ENCODE measurements around the gene ACOT11. TPM values are rescaled to one million over a fixed set of nuclear protein-coding genes. Genes with fewer than 3 reads are reported as not detected.
"Not testable (repeated sequence)": the region's sequence is repeated elsewhere in the genome, so short reads cannot be mapped to it uniquely, and the experiment has no call there.

Gene ACOT11
- total RNA-seq, 2 experiments from 2014 or later: 1.0 to 1.3 TPM

GRCh38 chr1:54615531-54616279, 67.7 kb downstream of the ACOT11 start:
- no peaks in the 10 kb centered on the region for H3K36me3 Mint-ChIP-seq
- H3K9me3 Mint-ChIP-seq: no peaks in the 10 kb centered on the region
- no peak overlapping the region for H3K4me3 Mint-ChIP-seq
- no peaks in the 10 kb centered on the region for H3K4me1 Mint-ChIP-seq
- DNase-seq: no peak
- no peak overlapping the region for H3K27ac Mint-ChIP-seq
- no peaks in the 10 kb centered on the region for H3K27me3 Mint-ChIP-seq

- Mint-ChIP-seq H3K9me3 (no peaks in the 10 kb centered on the region), H3K4me1 (no peaks in the 10 kb centered on the region)
- no peak for DNase-seq
Observed at GRCh38 chr1:54619749-54620148, 71.7 kb downstream of the ACOT11 start.

DNA sequence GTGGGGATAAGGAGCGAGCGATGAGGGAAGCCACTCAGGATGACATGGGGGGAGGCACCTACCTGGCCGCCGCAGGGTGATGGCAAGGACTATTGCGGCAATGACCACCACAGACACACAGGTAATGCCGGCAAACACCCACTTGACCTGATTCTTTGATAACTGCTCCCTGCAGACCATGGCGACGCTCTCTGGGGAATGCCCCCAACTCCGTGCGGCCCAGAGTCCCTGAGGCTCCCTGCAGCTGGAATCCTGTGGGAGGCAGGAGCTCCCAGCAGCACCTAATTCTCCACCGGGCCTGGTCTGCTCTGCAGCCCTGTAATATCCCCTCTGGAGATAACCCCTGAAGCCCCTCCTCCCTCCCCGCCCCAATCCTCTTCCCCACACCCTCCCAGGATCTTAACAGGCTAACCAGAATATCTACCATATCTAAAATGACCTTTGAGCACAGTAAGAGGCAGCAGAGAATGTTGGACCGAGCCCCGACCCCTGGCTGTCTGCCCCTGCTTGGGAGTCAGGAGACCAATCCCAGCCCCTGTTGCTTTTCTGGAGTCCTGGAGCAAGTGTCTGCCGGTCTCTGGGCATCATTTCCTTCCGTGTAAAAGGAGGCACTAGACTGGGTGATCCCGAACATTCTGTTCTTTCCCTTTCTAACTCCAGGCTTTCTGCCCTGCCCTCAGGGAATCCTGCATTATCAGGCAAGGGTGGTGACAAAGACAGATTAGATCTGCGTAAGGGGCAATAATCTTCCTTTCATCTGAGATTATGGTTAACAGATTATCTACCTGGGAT, 75.4 kb downstream of the ACOT11 start, which contains the start of gene FAM151A:
FAM151A (minus strand) TSS at position 310 of the 792 bp plus-strand sequence; CDS start at position 180, 130 bp downstream.
- H3K27ac Mint-ChIP-seq: no peak within 1 kb of the TSS
- H3K36me3 Mint-ChIP-seq: no peaks in the 10 kb centered on the region
- no peak for DNase-seq
- H3K4me1 Mint-ChIP-seq: no peaks in the 10 kb centered on the region
- H3K4me3 Mint-ChIP-seq: no peak within 1 kb of the TSS
- no peaks in the 10 kb centered on the region for H3K9me3 Mint-ChIP-seq
- H3K27me3 Mint-ChIP-seq: no peaks in the 10 kb centered on the region

More at GRCh38 chr1:54619749-54620148, 71.7 kb downstream of the ACOT11 start:
- Mint-ChIP-seq H3K36me3 (no peaks in the 10 kb centered on the region), H3K4me3 (no peak overlapping the region), H3K27ac (no peak overlapping the region), H3K27me3 (no peaks in the 10 kb centered on the region)

DNA sequence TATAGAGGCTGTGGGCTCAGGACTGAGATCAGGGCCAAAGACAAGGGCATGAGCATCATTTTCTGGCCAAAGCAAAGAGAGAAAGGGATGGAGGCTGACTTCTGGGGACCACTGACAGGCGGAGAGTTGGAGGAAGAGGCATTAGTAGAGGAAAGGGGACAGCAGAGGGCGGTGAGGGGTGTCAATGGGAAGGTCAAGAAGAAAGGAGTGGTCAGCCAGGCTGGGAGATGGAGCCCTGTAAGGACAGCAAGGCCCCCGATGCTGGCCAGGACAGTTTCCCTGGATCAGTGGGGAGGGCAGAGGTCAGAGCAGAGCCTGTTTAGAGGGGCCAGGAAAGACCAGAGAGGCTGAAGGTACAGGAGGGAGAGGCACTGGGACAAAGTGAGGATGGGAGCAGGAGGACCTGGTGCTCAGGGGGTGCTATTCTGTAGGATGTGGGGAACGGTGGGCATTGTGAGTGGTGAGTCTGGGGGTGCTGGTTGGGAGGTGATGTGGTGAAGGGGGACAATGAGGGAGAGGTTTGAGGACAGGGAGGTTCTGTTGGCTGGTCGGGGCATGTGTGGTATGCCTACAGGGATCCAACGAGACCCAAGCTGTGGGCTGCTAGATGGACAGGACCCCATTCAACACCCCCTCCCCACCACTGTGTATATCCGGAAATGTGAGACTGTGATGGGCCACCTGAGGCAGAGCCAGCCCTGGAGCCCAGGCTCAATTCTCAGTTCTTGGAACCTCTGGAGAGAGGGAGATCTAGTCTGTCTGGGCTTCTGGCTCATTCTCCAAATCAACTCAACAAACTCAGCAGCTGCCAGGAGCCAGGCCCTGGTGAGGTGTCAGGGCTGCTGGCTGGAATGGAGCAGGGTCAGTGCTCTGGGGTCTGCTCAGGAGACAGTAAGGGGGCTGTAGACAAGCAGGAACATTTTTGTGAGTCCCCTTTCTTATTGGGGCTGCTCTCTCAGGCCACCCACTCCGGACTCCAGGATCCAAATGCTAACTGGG, 76.7 kb downstream of the ACOT11 start:
- H3K36me3 Mint-ChIP-seq: no peaks in the 10 kb centered on the region
- H3K4me3 Mint-ChIP-seq: no peak overlapping the region
- no peak overlapping the region for H3K27ac Mint-ChIP-seq
- no peaks in the 10 kb centered on the region for H3K4me1 Mint-ChIP-seq
- DNase-seq: no peak
- no peaks in the 10 kb centered on the region for H3K27me3 Mint-ChIP-seq
- no peaks in the 10 kb centered on the region for H3K9me3 Mint-ChIP-seq

DNA sequence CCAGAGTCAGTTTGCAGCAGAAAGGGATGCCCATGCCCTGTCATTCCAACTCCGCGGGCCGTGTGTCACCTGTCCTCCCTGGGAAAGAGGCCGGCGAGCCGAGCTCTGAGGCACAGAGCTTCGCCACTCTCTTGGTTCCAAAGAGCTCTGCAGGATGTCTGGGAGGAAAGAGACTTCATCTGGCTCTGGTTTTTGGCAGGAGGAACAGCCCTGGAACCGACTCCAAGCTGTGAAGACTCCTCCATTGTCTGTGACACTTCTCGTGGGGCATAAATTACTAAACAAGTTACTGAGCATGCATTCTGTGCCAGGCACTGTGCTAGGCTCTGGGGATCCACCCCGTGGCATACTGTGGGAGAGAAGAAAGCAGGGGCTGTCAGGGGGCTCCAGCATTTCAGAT, 79.2 kb downstream of the ACOT11 start:
- Mint-ChIP-seq H3K27me3 (no peaks in the 10 kb centered on the region), H3K4me1 (no peaks in the 10 kb centered on the region), H3K27ac (no peak overlapping the region), H3K9me3 (no peaks in the 10 kb centered on the region), H3K4me3 (no peak overlapping the region), H3K36me3 (no peaks in the 10 kb centered on the region)
- no peak for DNase-seq

DNA sequence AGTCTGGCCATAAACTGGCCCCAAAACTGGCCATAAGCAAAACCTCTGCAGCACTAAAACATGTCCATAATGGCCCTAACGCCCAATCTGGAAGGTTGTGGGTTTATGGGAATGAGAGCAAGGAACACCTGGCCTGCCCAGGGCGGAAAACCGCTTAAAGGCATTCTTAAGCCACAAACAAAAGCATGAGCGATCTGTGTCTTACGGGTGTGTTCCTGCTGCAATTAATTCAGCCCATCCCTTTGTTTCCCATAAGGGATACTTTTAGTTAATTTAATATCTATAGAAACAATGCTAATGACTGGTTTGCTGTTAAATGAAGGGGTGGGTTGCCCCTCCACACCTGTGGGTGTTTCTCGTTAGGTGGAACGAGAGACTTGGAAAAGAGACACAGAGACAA, 87.8 kb downstream of the ACOT11 start:
- not testable (repeated sequence) for DNase-seq, H3K4me1 Mint-ChIP-seq

GRCh38 chr1:54636461-54637446, 88.7 kb downstream of the ACOT11 start:
- not testable (repeated sequence) for H3K27me3 Mint-ChIP-seq

More for the DNA sequence above, 87.8 kb downstream of the ACOT11 start:
- not testable (repeated sequence) for H3K27ac Mint-ChIP-seq, H3K4me3 Mint-ChIP-seq, H3K36me3 Mint-ChIP-seq, H3K27me3 Mint-ChIP-seq, H3K9me3 Mint-ChIP-seq

GRCh38 chr1:54640361-54640760, 92.3 kb downstream of the ACOT11 start:
- Mint-ChIP-seq H3K4me3 (no peak overlapping the region), H3K4me1 (no peaks in the 10 kb centered on the region), H3K9me3 (peaks cover 8% of the 10 kb centered on the region), H3K36me3 (no peaks in the 10 kb centered on the region), H3K27ac (no peak overlapping the region), H3K27me3 (no peaks in the 10 kb centered on the region)
- DNase-seq: no peak

More at GRCh38 chr1:54636461-54637446, 88.7 kb downstream of the ACOT11 start:
- not testable (repeated sequence) for H3K36me3 Mint-ChIP-seq, H3K4me1 Mint-ChIP-seq, H3K9me3 Mint-ChIP-seq, H3K27ac Mint-ChIP-seq, DNase-seq, H3K4me3 Mint-ChIP-seq

DNA sequence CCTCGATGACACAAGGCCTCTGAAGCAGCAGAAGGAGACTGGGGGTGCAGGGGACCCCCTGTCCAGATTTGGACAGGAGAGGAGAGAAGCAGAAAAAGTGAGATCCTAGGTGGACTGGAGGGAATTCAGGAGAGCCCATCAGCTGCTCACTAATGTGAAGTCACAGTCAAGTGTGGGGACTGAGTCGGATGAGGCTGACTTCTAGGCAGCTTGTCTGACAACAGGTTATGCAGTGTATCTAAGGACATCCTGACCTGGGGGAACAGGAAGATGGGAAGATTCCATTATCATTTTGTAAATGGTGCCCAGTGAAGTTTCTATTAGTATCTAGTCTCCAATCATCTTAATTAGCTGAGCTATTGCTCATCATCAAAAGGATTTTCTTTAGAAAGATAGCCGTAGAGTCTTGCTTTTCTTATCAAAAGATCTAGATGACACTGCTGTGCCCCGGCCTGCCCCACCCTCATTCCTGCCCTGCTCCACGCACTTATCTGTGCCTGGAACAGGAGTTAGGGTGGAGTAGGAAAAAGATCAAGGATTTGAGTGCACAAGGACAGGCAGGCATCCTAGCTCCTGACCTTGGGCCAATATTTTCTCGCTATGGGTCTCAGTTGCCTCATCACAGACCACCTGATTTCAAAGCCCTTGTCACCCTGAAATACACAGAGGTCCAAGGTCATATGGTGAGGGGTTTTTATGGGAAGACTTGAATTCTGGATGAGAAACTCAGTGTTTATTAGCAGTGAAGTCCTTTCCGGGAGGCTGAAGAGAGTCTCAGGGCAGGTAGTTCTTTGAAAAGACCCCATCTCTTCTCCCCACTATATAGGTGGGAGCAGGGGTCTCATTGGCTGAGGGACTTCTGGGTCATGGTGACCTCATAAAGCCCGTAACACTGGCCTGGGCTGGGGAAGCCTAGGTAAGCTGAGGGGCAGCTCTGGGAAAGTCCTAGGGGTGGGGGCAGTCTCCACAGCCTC, 93.1 kb downstream of the ACOT11 start, which contains the start of gene MROH7:
MROH7 (plus strand) TSS at position 924 of the 974 bp plus-strand sequence. CDS start 11,141 bp downstream, outside the sequence.
- Mint-ChIP-seq H3K4me1 (no peaks in the 10 kb centered on the region), H3K9me3 (peaks cover 8% of the 10 kb centered on the region), H3K27me3 (no peaks in the 10 kb centered on the region), H3K36me3 (no peaks in the 10 kb centered on the region), H3K27ac (no peak within 1 kb of the TSS), H3K4me3 (no peak within 1 kb of the TSS)
- no peak for DNase-seq

DNA sequence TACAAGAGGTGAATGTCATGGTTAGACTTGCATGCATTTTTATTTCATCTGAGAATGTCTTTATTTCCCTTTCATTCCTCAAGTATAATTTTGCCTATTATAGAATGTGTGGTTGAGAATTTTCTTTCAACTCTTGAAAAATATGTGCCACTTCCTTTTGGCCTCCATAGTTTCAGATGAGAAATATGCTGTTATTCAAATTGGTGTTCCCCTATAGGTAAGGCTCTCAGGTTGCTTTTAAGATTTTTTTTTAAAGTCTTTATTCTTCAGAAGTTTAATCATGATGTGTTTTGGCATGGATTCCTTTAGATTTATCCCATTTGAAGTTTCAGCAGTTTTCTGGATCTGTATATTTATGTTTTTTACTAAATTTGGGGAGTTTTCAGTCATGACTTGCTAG, 95.7 kb downstream of the ACOT11 start:
- no peaks in the 10 kb centered on the region for H3K4me1 Mint-ChIP-seq
- H3K4me3 Mint-ChIP-seq: no peak overlapping the region
- H3K27me3 Mint-ChIP-seq: no peaks in the 10 kb centered on the region
- H3K9me3 Mint-ChIP-seq: peaks cover 8% of the 10 kb centered on the region
- no peak for DNase-seq
- H3K27ac Mint-ChIP-seq: no peak overlapping the region
- H3K36me3 Mint-ChIP-seq: no peaks in the 10 kb centered on the region

- no peaks in the 10 kb centered on the region for H3K27me3 Mint-ChIP-seq
- no peak overlapping the region for H3K27ac Mint-ChIP-seq
- no peaks in the 10 kb centered on the region for H3K36me3 Mint-ChIP-seq
- DNase-seq: no peak
- H3K4me3 Mint-ChIP-seq: no peak overlapping the region
- H3K9me3 Mint-ChIP-seq: peaks cover 8% of the 10 kb centered on the region
- H3K4me1 Mint-ChIP-seq: no peaks in the 10 kb centered on the region
Observed at GRCh38 chr1:54645806-54646676, 98.0 kb downstream of the ACOT11 start.
